ENCODE results near the gene ZNF813.
"Not testable (repeated sequence)": the region's sequence is repeated elsewhere in the genome, so short reads cannot be mapped to it uniquely, and the experiment has no call there.

ZNF813 gene

GRCh38 chr19:53467485-53468262 is at the start of gene ZNF813:
Gene ZNF813 (plus strand): TSS chr19:53467733. CDS start chr19:53483823, 16,090 bp downstream.
- peak; percentile 65 for DNase-seq

GRCh38 chr19:53420520-53421315 is 46.8 kb upstream of the ZNF813 start:
- DNase-seq, result not testable (repeated sequence)

- DNase-seq, result no peak
Observed at GRCh38 chr19:53422551-53422950, 45.0 kb upstream of the ZNF813 start.

- DNase-seq, result not testable (repeated sequence)
Observed at GRCh38 chr19:53423074-53423473, 44.5 kb upstream of the ZNF813 start.

- not testable (repeated sequence) for DNase-seq
Observed at GRCh38 chr19:53423680-53424079, 43.9 kb upstream of the ZNF813 start.

- no peak for DNase-seq
Observed at GRCh38 chr19:53424968-53425597, 42.5 kb upstream of the ZNF813 start.

GRCh38 chr19:53431399-53432087 is 36.0 kb upstream of the ZNF813 start, which contains the start of gene ZNF761:
Gene ZNF761 (plus strand): TSS chr19:53431984. CDS start chr19:53447269, 15,285 bp downstream.
- DNase-seq, result peak; percentile 88

GRCh38 chr19:53432088-53432661 is 35.4 kb upstream of the ZNF813 start:
- no peak for DNase-seq

GRCh38 chr19:53443809-53444208 is 23.7 kb upstream of the ZNF813 start:
- not testable (repeated sequence) for DNase-seq

- DNase-seq, result not testable (repeated sequence)
Observed at GRCh38 chr19:53447196-53447595, 20.3 kb upstream of the ZNF813 start.

- no peak for DNase-seq
Observed at GRCh38 chr19:53455828-53456227, 11.7 kb upstream of the ZNF813 start.

GRCh38 chr19:53460131-53460721 is 7.3 kb upstream of the ZNF813 start:
- not testable (repeated sequence) for DNase-seq

- no peak for DNase-seq
Observed at GRCh38 chr19:53461866-53462265, 5.7 kb upstream of the ZNF813 start.

- no peak for DNase-seq
Observed at GRCh38 chr19:53462861-53463260, 4.7 kb upstream of the ZNF813 start.

GRCh38 chr19:53463263-53463662 is 4.3 kb upstream of the ZNF813 start:
- DNase-seq, result no peak

- DNase-seq, result no peak
Observed at GRCh38 chr19:53466726-53467484, 628 bp upstream of the ZNF813 start.

- not testable (repeated sequence) for DNase-seq
Observed at GRCh38 chr19:53468628-53469027, 1.1 kb downstream of the ZNF813 start.

GRCh38 chr19:53471916-53472315 is 4.4 kb downstream of the ZNF813 start:
- no peak for DNase-seq

GRCh38 chr19:53474832-53475231 is 7.3 kb downstream of the ZNF813 start:
- not testable (repeated sequence) for DNase-seq

GRCh38 chr19:53475470-53475869 is 7.9 kb downstream of the ZNF813 start:
- not testable (repeated sequence) for DNase-seq

- DNase-seq, result not testable (repeated sequence)
Observed at GRCh38 chr19:53483751-53484150, 16.2 kb downstream of the ZNF813 start.

Measured in NCI-H1436 treated with DMSO at 0.1 percent for 48 hours (cell line).